Measurements from ENCODE around the gene CACNA1A. TPM values are rescaled to one million over a fixed set of nuclear protein-coding genes. Genes with fewer than 3 reads are reported as not detected.
"Not testable (repeated sequence)": the region's sequence is repeated elsewhere in the genome, so short reads cannot be mapped to it uniquely, and the experiment has no call there.

CACNA1A gene
- polyA plus RNA-seq, 3 donors, result 0.08 to 0.09 TPM; not detected in 1

DNA sequence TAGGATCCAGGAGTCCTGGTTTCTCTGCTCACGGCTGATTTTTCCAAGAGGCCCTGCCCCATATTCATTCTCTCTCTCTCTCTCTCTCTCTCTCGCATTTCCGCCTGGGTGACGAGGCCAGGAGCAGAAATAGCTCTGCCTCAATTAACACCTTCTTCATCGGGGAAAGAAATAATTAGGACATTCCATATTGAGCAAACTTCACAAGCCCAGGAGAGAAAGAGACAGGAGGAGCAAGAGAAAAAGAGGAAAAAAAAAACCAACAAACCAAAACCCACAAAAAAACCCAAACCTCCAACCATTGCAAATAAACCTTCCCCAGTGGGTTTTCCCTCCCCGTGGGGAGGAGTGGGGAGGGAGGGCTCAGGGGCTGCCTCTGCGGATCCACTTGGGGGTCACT lies 143.0 kb downstream of the CACNA1A start:
- Histone ChIP-seq H3K9ac (ENCODE audit: insufficient read depth, low read length, poor library complexity, severe bottlenecking) (no peak overlapping the region), H3K27me3 (ENCODE audit: control insufficient read depth in 2 of 2, insufficient read depth in 2 of 2, low read length in 2 of 2) (peaks cover 0 to 3% of the 10 kb centered on the region in 2 donors), H3K79me2 (ENCODE audit: insufficient read depth, low read length) (no peaks in the 10 kb centered on the region), H3K4me2 (replicated peaks; ENCODE audit: extremely low read depth, low read length, poor library complexity, severe bottlenecking) (no peak overlapping the region), H4K20me1 (ENCODE audit: insufficient read depth, low read length) (no peaks in the 10 kb centered on the region), H3K4me1 (ENCODE audit: control insufficient read depth in 1 of 2, insufficient read depth in 2 of 2, low read length in 2 of 2) (no peaks in the 10 kb centered on the region), H3K9me3 (replicated peaks in 1 of 2; ENCODE audit: control insufficient read depth in 1 of 2, insufficient read depth in 1 of 2, low read length in 2 of 2) (peaks cover 6 to 11% of the 10 kb centered on the region in 2 donors), H3K4me3 (replicated peaks in 1 of 3; ENCODE audit: low read depth in 2 of 3, low read length in 3 of 3) (no peak overlapping the region), H3K27ac (ENCODE audit: low read depth in 1 of 2, low read length in 2 of 2) (no peak overlapping the region), H3K36me3 (replicated peaks in 1 of 2; ENCODE audit: control insufficient read depth in 1 of 2, insufficient read depth in 2 of 2, low read length in 2 of 2) (no peaks in the 10 kb centered on the region), H2AFZ (ENCODE audit: insufficient read depth, low read depth, low read length, poor library complexity, severe bottlenecking) (no peak overlapping the region)
- no peaks in the 10 kb centered on the region for H3K4me1 Mint-ChIP-seq
- no peaks in the 10 kb centered on the region for H3K36me3 Mint-ChIP-seq
- no peak overlapping the region for H3K27ac Mint-ChIP-seq
- peaks cover 6 to 14% (median 6%) of the 10 kb centered on the region in 3 donors for H3K27me3 Mint-ChIP-seq (ENCODE audit: low read depth in 3 of 3)
- WGBS (ENCODE audit: insufficient coverage), result 60% methylated on average over 1 of the region's 7 CpGs
- no peak for DNase-seq
- TF ChIP-seq, protein P1, sequence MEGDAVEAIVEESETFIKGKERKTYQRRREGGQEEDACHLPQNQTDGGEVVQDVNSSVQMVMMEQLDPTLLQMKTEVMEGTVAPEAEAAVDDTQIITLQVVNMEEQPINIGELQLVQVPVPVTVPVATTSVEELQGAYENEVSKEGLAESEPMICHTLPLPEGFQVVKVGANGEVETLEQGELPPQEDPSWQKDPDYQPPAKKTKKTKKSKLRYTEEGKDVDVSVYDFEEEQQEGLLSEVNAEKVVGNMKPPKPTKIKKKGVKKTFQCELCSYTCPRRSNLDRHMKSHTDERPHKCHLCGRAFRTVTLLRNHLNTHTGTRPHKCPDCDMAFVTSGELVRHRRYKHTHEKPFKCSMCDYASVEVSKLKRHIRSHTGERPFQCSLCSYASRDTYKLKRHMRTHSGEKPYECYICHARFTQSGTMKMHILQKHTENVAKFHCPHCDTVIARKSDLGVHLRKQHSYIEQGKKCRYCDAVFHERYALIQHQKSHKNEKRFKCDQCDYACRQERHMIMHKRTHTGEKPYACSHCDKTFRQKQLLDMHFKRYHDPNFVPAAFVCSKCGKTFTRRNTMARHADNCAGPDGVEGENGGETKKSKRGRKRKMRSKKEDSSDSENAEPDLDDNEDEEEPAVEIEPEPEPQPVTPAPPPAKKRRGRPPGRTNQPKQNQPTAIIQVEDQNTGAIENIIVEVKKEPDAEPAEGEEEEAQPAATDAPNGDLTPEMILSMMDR (IDR thresholded peaks at IDR 0.05), result no peak
- intact Hi-C loops (cut with micrococcal nuclease), result no loop called here
- H3K4me3 Mint-ChIP-seq, result no peak overlapping the region
- peaks cover 4 to 13% (median 12%) of the 10 kb centered on the region in 7 donors for H3K9me3 Mint-ChIP-seq

DNA sequence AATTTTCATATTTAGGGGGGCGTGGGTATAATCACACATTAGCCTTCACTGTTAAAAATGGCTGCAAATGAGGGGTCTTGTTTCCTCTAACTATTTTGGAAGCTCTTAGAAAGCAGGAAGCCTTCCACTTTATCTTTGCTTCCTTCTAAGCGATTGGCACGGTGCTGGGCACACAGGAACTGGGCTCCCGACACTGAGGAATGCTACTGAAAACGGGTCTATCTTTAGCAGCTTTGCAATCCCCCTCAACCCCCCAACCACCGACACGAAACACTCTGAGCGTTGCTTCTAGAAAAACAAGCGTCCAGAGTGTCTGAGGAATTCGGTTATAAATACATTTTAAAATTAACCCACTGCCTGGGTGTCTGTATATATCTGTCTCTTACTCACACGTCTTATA lies 143.6 kb downstream of the CACNA1A start:
- intact Hi-C loops (cut with micrococcal nuclease), result no loop called here
- no peak overlapping the region for H3K4me2 ChIP-seq (replicated peaks; ENCODE audit: extremely low read depth, low read length, poor library complexity, severe bottlenecking)
- no peak overlapping the region for H3K9ac ChIP-seq (ENCODE audit: insufficient read depth, low read length, poor library complexity, severe bottlenecking)
- no peak overlapping the region for H3K4me3 Mint-ChIP-seq
- H3K79me2 ChIP-seq (ENCODE audit: insufficient read depth, low read length), result no peaks in the 10 kb centered on the region
- H3K36me3 Mint-ChIP-seq, result no peaks in the 10 kb centered on the region
- no peaks in the 10 kb centered on the region for H3K4me1 ChIP-seq (ENCODE audit: control insufficient read depth in 1 of 2, insufficient read depth in 2 of 2, low read length in 2 of 2)
- H3K27ac ChIP-seq (ENCODE audit: low read depth in 1 of 2, low read length in 2 of 2), result no peak overlapping the region
- peaks cover 6 to 14% (median 6%) of the 10 kb centered on the region in 3 donors for H3K27me3 Mint-ChIP-seq (ENCODE audit: low read depth in 3 of 3)
- TF ChIP-seq, protein P1 (IDR thresholded peaks at IDR 0.05), result no peak
- H4K20me1 ChIP-seq (ENCODE audit: insufficient read depth, low read length), result no peaks in the 10 kb centered on the region
- H3K27me3 ChIP-seq (ENCODE audit: control insufficient read depth in 2 of 2, insufficient read depth in 2 of 2, low read length in 2 of 2), result peaks cover 0 to 3% of the 10 kb centered on the region in 2 donors
- WGBS (ENCODE audit: insufficient coverage), result 45% methylated on average over 6 of the region's 11 CpGs
- no peak overlapping the region for H3K4me3 ChIP-seq (replicated peaks in 1 of 3; ENCODE audit: low read depth in 2 of 3, low read length in 3 of 3)
- no peak overlapping the region for H3K27ac Mint-ChIP-seq
- no peak for DNase-seq
- H3K36me3 ChIP-seq (replicated peaks in 1 of 2; ENCODE audit: control insufficient read depth in 1 of 2, insufficient read depth in 2 of 2, low read length in 2 of 2), result no peaks in the 10 kb centered on the region
- no peak overlapping the region for H2AFZ ChIP-seq (ENCODE audit: insufficient read depth, low read depth, low read length, poor library complexity, severe bottlenecking)
- H3K9me3 Mint-ChIP-seq, result peaks cover 4 to 14% (median 12%) of the 10 kb centered on the region in 7 donors
- H3K9me3 ChIP-seq (replicated peaks in 1 of 2; ENCODE audit: control insufficient read depth in 1 of 2, insufficient read depth in 1 of 2, low read length in 2 of 2), result peaks cover 6 to 11% of the 10 kb centered on the region in 2 donors
- no peaks in the 10 kb centered on the region for H3K4me1 Mint-ChIP-seq

DNA sequence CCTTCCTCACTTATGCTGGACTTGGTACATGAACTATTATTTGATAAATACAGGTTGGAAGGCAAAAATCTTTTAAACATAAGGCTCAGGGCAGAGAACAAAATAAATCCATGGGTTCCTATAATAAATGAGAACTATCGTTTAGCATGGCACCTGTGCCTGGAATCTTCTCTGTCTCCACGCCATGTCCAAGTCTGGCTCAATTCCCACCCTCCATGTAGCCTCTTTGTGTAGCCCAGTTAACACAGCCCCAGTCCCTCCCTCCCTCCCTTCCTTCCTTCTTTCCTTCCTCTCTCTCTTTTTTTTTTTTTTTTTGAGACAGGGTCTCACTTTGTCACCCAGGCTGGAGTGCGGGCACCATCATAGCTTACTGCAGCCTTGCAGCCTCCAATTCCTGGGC lies 144.6 kb downstream of the CACNA1A start:
- H3K4me2 ChIP-seq (replicated peaks; ENCODE audit: extremely low read depth, low read length, poor library complexity, severe bottlenecking); intact Hi-C loops (cut with micrococcal nuclease); H3K79me2 ChIP-seq (ENCODE audit: insufficient read depth, low read length); H3K27me3 ChIP-seq (ENCODE audit: control insufficient read depth in 2 of 2, insufficient read depth in 2 of 2, low read length in 2 of 2); H3K4me3 Mint-ChIP-seq; H3K36me3 ChIP-seq (replicated peaks in 1 of 2; ENCODE audit: control insufficient read depth in 1 of 2, insufficient read depth in 2 of 2, low read length in 2 of 2); H4K20me1 ChIP-seq (ENCODE audit: insufficient read depth, low read length); H3K4me1 Mint-ChIP-seq; H3K4me1 ChIP-seq (ENCODE audit: control insufficient read depth in 1 of 2, insufficient read depth in 2 of 2, low read length in 2 of 2); H3K27ac Mint-ChIP-seq; H3K4me3 ChIP-seq (replicated peaks in 1 of 3; ENCODE audit: low read depth in 2 of 3, low read length in 3 of 3); H3K36me3 Mint-ChIP-seq; H3K27ac ChIP-seq (ENCODE audit: low read depth in 1 of 2, low read length in 2 of 2); DNase-seq; H3K9ac ChIP-seq (ENCODE audit: insufficient read depth, low read length, poor library complexity, severe bottlenecking); H2AFZ ChIP-seq (ENCODE audit: insufficient read depth, low read depth, low read length, poor library complexity, severe bottlenecking): not testable (repeated sequence)
- peaks cover 6 to 11% of the 10 kb centered on the region in 2 donors for H3K9me3 ChIP-seq (replicated peaks in 1 of 2; ENCODE audit: control insufficient read depth in 1 of 2, insufficient read depth in 1 of 2, low read length in 2 of 2)
- Mint-ChIP-seq H3K9me3 (peaks cover 4 to 13% (median 11%) of the 10 kb centered on the region in 7 donors), H3K27me3 (ENCODE audit: low read depth in 3 of 3) (peaks cover 6 to 14% (median 6%) of the 10 kb centered on the region in 3 donors)
- 82% methylated on average over 3 of the region's 3 CpGs for whole genome bisulfite sequencing (ENCODE audit: insufficient coverage)

All from CD14-positive monocyte (primary cell).